GM21423 (cell line): ENCODE results near the gene CENPS.

Source experiments
- ATAC-seq: cut with Tn5 transposase; IDR thresholded peaks from one replicate; pipeline ENCODE4 v1.9.1; 2021; ENCODE audit warnings: mild to moderate bottlenecking, moderate library complexity; ENCODE audit not compliant: unreplicated experiment

CENPS gene

GRCh38 chr1:10489291-10490055, 59.2 kb downstream of the CENPS start:
- ATAC-seq: no peak

- ATAC-seq: no peak
Observed at GRCh38 chr1:10490286-10490970, 60.2 kb downstream of the CENPS start.
